ENCODE data around the gene CFAP77.
A peak's percentile ranks its signal among the peaks of the same experiment; 100 is the strongest.

CFAP77 gene

DNA sequence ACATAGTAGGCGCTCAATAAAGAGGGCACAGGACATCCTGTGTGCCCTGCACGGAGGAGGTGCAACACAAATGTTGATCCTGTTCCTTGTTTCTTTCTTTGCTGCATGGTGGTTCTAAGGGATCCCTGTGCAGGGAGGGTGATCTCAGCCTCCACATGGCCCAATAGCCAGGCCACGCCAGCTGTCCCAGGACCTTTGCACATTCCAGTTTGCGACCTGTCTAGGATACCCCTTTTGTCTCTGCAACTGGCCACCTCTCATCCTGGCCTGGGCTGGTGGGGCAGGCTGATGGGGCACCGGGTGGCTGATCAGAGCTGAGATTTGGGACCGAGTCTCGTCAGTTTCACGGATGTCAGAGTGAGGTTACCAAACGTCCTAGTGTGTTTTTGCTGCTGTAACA, 79.5 kb downstream of the CFAP77 start:
- no peak for DNase-seq (ENCODE audit: low spot score)

DNA sequence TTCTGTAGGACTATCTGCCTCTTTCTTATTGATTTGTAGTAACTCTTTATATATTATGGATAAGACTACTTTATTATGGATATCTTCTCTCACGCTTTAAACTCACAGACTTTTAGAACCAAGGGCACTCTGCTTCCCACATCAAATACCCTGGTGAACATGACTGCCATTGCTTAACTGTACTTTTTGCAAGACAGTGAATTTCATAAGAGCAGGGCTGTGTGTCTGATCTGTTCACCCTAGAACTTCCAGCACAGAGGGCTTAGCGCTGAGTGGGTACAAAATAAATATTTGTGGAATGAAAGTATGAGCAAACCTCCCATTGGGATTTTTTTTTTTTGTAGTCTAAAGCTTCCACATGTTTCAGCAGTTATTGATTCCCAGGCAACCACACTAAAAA, 84.8 kb downstream of the CFAP77 start:
- no peak for DNase-seq (ENCODE audit: low spot score)

DNA sequence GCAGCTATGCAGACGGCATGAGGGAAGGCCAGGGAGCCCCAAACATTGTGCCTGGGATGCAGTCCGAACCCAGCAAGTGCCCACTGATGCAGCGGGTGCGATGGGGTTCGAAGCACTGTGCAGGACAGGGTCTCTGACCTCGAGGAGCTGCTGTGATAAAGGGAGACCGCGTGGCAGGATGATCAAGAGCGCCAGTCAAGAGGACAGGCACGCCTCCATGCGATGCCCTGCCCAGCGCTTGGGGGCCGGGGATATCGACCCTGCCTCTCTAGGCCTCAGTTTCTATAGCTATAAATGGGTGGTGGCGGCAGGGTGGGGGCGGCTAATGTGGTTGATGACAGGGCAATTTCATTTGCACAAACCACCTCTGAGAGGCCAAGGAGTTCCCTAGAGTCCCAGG, 87.7 kb downstream of the CFAP77 start:
- DNase-seq (ENCODE audit: low spot score) = no peak

DNA sequence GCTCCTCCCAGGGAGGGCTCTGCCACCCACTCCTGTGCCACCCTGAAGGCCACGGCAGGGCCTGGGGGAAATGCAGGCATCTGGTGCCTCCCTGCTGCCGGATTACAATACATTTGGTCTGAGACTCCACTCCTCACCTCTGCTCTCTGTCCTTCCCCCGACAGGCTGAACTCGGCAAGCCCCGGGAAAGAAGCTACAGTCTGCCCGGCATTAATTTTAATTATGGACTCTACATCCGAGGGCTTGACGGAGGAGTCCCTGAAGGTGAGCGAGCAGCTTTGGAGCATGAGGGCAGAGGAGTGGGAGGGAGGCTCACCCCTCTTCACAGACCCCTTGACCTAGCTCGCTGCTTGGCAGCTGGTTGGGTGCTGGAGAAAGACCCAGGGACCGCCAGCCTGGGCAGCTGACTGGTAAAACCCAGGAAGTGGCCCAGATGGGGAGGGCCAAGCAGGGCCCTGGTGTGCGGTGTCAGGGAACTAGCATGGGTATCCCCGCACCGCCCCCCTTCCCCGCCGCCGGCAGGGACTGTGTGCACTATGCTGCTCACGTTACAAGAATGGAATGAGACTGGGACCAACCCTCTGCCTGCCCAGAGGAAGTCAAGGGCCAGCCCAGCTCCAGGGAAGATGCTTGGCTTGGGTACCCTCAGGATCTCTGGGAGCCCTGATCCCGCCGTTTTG, 88.7 kb downstream of the CFAP77 start:
- no peak for DNase-seq (ENCODE audit: low spot score)

DNA sequence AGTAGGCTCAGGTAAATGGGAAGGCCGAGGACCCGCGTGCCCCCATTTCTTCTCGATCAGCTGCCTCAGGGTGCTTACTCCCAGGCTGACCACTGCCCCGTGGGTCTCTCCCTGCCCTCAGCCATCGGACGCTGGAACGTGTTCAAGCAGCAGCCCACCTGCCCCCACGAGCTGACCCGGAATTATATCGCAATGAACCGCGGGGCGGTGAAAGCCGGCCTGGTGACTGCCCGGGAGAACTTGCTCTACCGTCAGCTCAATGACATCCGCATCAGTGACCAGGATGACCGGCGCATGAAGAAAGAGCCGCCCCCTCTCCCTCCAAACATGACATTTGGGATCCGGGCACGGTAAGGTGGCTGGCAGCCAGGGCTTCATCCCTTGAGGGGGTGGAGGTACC, 89.2 kb downstream of the CFAP77 start:
- no peak for DNase-seq (ENCODE audit: low spot score)

DNA sequence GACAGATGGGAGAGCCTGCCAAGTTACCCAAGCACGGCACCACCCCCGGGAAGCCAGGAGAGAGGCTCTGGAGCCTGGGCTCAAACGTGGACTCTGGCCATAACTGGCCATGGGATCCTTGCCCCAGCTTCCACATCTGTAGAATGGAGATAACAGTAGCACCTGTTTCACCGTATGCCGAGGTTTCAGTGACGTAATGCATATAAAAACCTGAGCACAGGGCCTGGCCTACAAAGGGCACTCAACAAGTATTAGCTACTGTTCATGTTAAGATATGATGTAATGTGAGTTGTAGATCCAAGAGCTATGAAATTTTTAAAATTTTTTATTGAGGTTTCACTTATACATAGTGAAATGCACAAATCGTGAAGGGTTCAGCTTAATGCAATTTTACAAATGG, 90.2 kb downstream of the CFAP77 start:
- DNase-seq (ENCODE audit: low spot score) = no peak

DNA sequence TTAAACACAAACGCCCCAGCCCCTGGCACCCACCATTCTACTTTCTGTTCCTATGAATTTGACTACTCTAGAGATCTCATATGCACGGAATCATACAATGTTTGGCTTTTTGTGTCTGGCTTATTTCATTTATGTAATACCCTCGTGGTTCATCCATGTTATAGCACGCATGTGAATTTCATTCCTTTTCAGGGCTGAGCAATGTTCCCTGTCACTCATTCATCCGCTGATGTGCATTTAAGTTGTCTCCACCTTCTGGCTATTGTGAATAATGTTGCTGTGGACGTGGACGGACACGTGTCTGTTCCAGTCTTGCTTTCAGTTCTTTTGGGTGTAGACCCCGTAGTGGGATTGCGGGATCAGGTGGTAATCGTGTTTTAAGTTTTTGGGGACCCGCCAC, 92.5 kb downstream of the CFAP77 start:
- no peak for DNase-seq (ENCODE audit: low spot score)

DNA sequence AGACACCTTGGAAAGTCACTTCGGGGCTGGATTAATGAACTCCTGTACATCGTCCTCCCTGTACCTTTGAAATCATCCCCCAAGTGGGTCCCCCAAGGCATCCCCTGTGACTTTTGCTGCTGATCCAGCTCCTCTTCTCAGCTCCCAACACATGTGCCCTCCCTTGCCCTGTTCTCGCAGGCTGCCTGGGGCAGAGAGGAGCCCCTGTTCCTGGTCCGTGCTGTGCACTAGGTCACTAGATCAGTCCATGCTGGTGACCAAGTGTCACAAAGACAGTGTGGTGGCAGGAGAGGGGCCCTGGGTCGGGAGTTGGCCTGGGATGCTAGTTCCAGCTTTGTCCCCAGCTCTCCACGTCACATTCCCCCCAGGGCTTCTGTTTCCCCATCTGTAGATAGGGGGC, 93.1 kb downstream of the CFAP77 start:
- no peak for DNase-seq (ENCODE audit: low spot score)

DNA sequence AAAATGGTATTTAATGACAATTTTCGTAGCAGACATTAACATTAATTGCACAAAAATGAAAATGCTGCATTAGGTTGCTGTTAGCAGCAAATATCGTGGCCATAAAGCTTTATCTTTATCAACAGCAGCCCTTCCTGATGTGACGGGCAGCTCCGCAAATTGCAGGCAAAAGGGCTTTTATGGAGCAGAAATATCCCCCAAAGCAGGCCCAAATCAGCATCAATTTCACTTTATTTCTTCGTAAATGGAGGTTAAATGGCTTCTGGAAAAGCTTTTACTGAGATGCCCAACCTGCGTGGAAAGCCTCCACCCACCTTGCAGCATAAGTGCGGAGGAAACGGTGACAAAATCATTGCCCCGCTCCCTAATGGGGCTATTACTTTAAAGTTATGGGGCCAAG, 94.5 kb downstream of the CFAP77 start:
- DNase-seq (ENCODE audit: low spot score) = no peak

DNA sequence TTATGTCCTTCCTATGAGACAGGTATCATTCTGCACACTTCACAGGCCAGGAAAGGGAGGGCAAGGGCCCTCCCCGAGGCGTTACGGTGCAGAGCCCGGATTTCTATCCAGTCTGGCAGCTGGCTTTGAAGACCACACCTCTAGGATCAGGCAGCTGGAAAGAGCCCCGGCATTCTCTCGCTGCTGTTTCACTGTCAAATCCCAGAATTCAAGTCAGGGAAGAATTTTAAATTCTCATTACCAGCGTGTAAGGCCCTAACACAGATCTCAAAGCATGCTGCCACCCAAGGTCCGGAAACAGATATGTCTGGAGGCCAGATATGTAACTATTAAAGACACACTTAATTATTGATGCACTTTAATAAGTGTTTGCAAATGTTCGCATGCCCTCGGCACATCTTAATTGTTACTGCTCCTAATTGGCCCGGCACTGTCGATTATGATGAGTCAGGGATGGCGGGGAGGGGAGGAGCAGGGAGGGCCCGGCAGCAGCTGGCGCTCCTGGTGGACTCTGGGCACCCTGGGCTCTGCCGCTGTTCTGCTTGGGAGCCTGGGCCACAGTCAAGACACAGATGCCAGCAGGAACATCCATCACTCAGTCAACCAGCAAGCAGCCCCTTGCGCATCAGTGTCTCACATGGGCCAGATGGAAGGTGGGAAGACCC, 96.1 kb downstream of the CFAP77 start:
- DNase-seq (ENCODE audit: low spot score) = no peak

DNA sequence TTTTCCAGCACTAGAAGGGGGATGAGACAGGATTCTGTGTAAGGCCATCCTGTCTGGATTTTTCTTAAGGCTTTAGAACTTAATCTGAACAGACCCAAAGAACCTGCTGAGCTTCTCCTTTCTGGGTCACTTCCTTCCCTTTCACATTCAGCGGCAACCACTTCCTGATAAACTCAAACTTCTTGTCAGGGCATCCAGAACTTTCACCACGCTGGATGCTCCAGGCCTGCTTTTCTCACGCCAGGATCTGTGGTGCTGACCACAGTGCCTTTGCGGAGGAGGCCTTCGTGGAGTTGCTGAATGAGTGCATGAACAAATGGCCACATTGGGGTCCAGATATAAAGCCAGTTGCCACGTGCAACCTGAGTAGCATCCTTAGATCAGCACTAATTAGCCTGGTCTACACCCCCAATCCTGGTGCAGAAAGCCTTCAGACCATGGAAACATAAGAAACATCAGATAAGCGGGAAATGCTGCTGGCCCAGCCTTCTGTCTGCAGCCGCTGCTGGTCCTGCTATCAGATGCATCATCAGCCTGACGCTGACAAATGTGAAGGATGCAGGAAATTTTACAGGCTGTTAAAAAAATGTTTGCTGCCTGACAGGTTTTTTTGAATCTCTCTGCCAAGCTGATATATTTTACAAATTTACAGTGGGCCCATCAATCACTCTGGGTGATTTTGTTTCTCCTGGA, 97.1 kb downstream of the CFAP77 start:
- no peak for DNase-seq (ENCODE audit: low spot score)

DNA sequence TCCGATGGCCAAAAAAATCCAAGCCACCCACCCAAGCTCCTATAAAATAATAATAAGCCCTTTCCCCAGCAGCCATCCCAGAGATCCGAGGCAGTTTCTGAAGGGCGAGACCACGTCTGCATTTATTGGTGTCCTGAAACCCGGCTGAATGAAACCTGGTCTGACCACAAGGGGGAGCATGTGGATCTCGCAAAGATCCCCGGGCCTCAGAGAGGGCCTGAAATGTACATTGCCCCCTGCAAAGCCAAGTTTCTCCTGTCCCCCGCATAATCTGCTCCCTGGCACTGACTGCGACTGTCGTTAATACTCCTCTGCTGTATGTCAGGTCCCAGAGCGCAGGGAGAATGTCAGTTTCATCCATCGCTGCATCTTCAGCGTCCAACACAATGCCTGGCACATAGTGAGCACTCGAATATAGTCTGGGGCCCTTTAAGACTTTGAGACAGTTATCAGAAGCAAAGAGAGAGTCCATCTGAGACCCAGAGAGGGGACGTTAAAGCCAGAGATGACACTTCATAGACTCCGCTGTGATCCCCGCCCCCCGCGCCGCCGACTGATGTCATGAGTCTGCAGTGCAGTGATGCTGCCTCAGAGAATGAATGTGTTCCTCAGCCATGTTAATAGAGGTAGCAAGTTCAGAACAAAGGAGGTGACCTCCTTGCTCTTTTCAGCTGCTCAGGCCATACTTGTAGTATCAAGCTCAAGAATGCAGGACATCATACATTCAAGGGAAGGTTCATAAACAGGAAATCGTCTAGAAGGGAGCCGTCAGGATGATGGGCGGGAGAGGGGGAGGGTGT, 97.9 kb downstream of the CFAP77 start:
- peak; percentile 40 for DNase-seq (ENCODE audit: low spot score)

DNA sequence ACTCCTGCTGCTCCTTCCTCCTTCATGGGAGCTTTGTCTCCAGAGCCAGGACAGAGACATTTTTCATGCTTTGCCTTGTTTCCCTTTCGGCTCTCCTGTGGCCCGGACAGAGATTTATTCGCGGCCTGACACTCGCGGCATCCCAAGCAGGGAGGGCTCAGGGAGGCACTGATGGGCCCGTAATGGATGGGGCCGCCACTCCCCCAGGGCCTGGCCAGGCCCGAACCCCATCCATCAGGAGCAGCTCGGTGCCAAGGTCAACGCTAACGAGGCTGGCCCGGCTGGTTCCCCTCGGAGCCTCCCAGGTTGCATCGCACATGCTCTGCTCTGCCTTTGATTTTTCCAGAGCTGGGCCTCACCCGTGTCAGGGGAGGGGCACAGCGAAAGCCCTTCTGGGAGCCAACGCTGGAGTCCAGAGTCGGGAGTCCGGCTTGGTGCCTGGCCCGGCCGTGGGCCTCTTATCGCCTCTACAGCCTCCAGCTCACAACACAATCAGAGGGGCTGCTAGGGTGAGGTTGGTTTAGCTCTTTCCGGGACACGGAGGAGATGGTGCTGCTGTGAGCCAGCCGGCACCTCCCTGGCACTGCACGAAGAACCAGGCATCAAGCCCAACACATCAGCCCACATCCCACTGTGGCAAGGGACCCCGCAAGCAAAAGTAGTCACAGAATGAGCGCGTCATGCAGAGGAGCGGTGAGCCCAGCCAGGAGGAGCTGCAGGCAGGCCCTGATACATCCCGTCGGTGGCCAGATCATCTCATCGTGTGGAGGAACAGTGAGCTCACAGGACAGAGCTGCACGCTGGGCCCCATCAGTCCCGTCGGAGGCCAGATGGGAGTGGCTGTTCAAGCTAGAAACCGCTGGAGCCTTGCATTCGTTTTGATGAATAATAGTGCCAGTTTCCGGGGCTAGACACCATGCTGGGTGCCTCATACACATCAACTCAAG, 100.2 kb downstream of the CFAP77 start:
- no peak for DNase-seq (ENCODE audit: low spot score)

DNA sequence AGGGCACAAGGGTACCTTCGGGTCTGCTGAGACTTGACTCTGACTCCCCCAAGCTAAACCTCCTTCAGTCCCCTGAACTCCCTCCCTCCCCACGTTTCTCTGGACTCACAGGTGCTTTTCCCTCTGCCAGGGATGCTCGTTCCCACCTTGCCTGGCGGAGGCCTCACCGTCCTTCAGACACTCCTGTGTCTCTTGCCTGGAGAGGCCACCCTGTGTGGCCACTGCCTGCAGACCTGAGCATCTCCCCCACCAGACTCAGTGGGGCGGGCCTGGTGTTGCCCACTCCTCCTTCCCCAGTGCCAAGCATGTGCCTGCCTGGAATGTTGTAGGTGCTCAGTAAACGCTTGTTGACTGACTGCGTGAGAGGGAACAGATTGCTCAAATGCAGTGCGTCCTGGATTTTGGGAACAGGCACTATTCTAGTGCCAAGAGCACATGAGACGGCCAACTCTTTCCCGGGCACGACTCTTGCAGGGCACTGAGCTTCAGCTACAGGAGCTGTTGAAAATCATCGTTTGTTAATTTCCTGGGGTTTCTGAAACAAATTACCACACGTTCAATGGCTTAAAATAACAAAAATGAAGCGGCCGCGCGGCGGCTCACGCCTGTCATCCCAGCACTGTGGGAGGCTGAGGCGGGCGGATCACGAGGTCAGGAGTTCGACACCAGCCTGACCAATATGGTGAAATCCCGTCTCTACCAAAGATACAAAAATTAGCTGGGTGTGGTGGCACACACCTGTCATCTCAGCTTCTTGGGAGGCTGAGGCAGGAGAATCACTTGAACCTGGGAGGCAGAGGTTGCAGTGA, 101.4 kb downstream of the CFAP77 start:
- no peak for DNase-seq (ENCODE audit: low spot score)

DNA sequence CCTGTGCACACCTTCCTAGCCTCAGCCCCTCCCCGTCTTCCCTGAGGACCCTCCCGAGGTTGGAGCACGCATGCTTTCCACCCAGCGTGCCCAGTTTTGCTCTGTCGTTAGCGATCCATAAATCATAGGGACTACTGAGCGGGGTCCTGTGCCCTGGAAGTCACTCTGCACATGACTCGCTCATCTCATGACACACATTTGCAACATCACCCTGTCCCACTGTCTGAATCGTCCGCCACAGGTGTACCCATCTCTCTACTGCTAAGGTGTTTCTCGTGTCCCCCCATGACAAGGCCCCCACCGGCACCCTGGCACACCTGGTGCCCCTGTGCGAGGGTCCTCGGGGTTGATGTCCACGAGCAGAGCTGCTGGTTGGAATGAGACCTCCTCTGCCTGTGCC, 103.4 kb downstream of the CFAP77 start:
- DNase-seq (ENCODE audit: low spot score) = no peak

DNA sequence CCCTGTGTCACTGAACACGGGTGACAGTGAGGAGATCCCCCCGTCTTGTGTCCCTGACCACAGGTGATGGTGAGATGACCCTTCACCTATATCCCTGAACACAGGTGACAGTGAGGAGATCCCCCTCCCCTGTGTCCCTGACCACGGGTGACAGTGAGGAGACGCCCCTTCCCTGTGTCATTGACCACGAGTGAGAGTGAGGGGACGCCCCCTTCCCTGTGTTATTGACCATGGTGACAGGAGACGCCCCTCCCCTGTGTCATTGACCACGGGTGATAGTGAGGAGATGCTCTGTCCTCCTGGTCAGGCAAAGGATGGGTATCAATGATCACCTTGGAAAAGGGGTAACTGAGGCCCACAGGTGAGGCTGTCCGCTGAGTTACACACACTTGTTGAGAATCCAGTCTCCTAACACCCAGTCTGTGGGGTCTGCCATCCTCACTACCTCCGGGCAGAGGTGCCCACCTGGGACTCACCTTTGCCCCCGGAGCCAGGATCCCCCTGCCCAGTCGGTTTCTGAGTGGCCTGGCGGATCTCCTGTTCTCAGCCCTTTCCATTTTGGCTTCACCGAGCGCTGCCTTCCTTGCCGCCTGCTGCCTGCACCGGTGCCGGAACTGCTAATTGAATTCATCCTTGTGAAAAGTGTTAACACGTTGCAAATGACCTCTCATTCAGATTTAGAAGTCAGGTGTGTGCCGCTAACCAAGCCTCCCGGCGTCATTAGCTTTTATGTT, 104.2 kb downstream of the CFAP77 start:
- no peak for DNase-seq (ENCODE audit: low spot score)

DNA sequence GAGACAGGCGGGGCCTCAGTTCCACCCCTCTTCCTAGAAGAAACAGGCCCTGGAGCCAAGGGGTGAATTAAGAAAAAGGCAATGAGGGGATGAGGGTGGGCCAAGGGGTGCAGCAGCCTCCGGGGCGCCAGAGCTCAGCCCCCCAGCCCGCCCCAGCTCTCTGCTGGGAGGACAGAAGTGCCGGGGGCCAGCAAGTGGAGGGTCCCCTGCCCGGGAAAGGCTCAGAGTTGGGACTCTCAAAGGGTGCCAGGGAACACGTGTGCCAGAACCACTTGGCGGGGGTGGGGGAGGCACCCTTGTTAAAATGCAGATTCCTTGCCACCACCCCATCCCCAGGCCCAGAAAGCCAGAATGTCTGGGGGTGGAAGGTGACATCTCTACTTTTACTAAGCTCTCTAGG, 104.8 kb downstream of the CFAP77 start:
- DNase-seq (ENCODE audit: low spot score) = no peak

DNA sequence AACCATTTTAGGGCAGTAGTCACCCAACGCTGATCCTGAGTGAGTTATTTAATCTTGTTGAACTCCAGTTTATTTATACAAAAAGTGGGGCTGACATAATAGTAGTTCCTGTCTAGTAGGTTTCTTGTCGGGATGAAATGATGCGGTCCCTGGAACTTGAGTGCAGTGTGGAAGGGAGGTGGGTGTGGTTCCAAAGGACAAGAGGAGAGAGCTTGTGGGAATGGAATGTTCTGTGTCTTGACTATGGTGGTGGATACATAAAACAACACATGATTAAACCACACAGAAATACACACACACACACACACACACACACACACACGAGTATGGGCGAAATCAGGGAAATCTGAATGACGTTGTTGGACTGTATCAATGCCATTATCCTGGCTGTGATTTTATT, 106.3 kb downstream of the CFAP77 start:
- no peak for DNase-seq (ENCODE audit: low spot score)

DNA sequence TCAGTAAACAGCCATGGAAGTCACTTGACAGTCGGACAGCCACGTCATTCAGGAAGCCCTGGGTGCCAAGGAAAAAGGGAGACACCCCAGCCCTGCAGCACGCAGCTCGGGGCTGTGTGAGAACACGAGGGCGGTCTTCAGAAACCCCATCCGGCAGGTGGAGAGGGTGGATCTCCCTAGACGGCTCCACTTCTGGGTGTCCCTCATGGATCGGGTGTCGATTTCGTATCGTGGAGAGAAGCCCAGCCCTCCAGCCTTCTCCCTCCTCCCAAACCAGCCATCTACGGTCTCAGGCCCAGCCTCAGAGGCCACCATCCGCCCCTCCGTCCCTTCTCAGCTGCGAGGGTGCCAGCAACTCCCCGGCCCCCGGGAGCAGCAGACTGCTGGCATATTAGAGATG, 106.9 kb downstream of the CFAP77 start:
- DNase-seq (ENCODE audit: low spot score) = no peak

Data from globus pallidus (tissue), 1 donor.